ENCODE results near the gene CCL2. TPM values are rescaled to one million over a fixed set of nuclear protein-coding genes. Genes with fewer than 3 reads are reported as not detected.

The CCL2 gene
- total and polyA plus RNA-seq, 3 experiments from 2014 or later = 5.5 to 6.6 TPM; not detected in 1

DNA sequence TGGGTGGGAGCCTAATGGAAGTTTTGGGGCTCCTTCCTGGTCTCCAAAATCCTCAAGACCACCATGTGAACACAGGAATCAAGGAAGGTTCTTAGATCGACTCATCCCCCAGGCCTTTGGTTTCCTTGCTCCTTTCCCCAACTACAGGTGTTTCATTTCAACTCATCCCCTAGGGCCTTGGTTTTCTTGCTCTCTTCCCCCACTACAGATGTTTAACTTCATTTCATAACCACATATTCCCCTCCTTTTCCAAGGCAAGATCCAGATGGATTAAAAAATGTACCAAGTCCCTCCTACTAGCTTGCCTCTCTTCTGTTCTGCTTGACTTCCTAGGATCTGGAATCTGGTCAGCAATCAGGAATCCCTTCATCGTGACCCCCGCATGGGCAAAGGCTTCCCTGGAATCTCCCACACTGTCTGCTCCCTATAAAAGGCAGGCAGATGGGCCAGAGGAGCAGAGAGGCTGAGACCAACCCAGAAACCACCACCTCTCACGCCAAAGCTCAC is 30.3 kb downstream of the CCL2 start, which contains the start of gene CCL11:
Gene CCL11 (plus strand): TSS at position 457 of the 507 bp plus-strand sequence. CDS start 67 bp downstream, outside the sequence.
- Histone ChIP-seq H3K27me3 (ENCODE audit: insufficient read depth, low read length, poor library complexity, severe bottlenecking) (no peaks in the 10 kb centered on the region), H3K4me3 (ENCODE audit: low read length) (no peak within 1 kb of the TSS), H3K4me1 (ENCODE audit: insufficient read depth, low read length) (no peaks in the 10 kb centered on the region), H3K9me3 (ENCODE audit: low read length) (no peaks in the 10 kb centered on the region), H3K36me3 (ENCODE audit: insufficient read depth, low read length) (no peaks in the 10 kb centered on the region), H3K27ac (ENCODE audit: low read depth, low read length) (no peak within 1 kb of the TSS)
- Mint-ChIP-seq H3K4me1 (no peaks in the 10 kb centered on the region), H3K27ac (no peak within 1 kb of the TSS), H3K36me3 (no peaks in the 10 kb centered on the region), H3K27me3 (peaks cover 18 to 34% of the 10 kb centered on the region in 2 donors), H3K9me3 (no peaks in the 10 kb centered on the region), H3K4me3 (peak within 1 kb of the TSS in 1 of 7 donors; percentile 6)
- ChIA-PET CTCF (no interaction called here), POLR2A (no interaction called here)
- DNase-seq = no peak

DNA sequence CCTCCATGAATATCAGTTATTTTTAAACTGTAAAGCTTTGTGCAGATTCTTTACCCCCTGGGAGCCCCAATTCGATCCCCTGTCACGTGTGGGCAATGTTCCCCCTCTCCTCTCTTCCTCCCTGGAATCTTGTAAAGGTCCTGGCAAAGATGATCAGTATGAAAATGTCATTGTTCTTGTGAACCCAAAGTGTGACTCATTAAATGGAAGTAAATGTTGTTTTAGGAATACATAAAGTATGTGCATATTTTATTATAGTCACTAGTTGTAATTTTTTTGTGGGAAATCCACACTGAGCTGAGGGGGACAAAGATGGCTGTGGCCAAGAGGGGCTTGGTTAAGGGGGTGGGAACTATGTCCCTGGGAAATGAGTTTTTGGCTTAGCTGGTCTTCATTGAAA is 32.8 kb downstream of the CCL2 start:
- Histone ChIP-seq H3K9me3 (ENCODE audit: low read length) (no peaks in the 10 kb centered on the region), H3K4me3 (ENCODE audit: low read length) (no peak overlapping the region), H3K4me1 (ENCODE audit: insufficient read depth, low read length) (no peaks in the 10 kb centered on the region), H3K27ac (ENCODE audit: low read depth, low read length) (no peak overlapping the region), H3K27me3 (ENCODE audit: insufficient read depth, low read length, poor library complexity, severe bottlenecking) (no peaks in the 10 kb centered on the region), H3K36me3 (ENCODE audit: insufficient read depth, low read length) (no peaks in the 10 kb centered on the region)
- H3K27me3 Mint-ChIP-seq = peaks cover 15 to 18% of the 10 kb centered on the region in 2 donors
- POLR2A ChIA-PET = no interaction called here
- no peak overlapping the region for H3K27ac Mint-ChIP-seq
- H3K36me3 Mint-ChIP-seq = no peaks in the 10 kb centered on the region
- CTCF ChIA-PET = no interaction called here
- H3K4me3 Mint-ChIP-seq = no peak overlapping the region
- DNase-seq = no peak
- peaks cover 0 to 2% (median 0%) of the 10 kb centered on the region in 5 donors for H3K9me3 Mint-ChIP-seq
- H3K4me1 Mint-ChIP-seq = no peaks in the 10 kb centered on the region

DNA sequence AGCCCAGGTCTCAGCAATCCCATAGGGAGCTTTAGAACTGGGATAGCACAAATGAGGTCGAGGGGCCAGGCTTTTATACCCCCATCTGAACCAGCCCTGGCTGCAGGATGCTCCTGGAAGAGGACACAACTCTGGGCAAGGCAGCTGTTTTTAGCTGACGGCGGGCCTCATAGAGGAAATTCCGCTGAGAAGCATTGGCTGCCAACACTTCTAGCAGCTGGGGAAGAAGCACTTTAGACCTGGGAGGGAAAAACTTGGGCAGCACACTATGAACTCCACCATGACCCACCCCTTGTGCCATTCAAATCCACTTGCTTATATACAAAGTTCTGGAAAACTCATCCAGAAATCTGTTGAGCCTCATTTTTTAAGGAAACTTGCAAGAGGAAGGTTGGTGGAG is 35.5 kb downstream of the CCL2 start:
- ChIA-PET POLR2A (no interaction called here), CTCF (no interaction called here)
- Histone ChIP-seq H3K27me3 (ENCODE audit: insufficient read depth, low read length, poor library complexity, severe bottlenecking) (no peaks in the 10 kb centered on the region), H3K9me3 (ENCODE audit: low read length) (no peaks in the 10 kb centered on the region), H3K4me1 (ENCODE audit: insufficient read depth, low read length) (no peaks in the 10 kb centered on the region), H3K27ac (ENCODE audit: low read depth, low read length) (no peak overlapping the region), H3K36me3 (ENCODE audit: insufficient read depth, low read length) (no peaks in the 10 kb centered on the region), H3K4me3 (ENCODE audit: low read length) (no peak overlapping the region)
- Mint-ChIP-seq H3K36me3 (no peaks in the 10 kb centered on the region), H3K4me1 (no peaks in the 10 kb centered on the region), H3K27me3 (peaks cover 12 to 13% of the 10 kb centered on the region in 2 donors), H3K9me3 (peaks cover 0 to 3% (median 0%) of the 10 kb centered on the region in 5 donors), H3K4me3 (no peak overlapping the region), H3K27ac (no peak overlapping the region)
- no peak for DNase-seq

DNA sequence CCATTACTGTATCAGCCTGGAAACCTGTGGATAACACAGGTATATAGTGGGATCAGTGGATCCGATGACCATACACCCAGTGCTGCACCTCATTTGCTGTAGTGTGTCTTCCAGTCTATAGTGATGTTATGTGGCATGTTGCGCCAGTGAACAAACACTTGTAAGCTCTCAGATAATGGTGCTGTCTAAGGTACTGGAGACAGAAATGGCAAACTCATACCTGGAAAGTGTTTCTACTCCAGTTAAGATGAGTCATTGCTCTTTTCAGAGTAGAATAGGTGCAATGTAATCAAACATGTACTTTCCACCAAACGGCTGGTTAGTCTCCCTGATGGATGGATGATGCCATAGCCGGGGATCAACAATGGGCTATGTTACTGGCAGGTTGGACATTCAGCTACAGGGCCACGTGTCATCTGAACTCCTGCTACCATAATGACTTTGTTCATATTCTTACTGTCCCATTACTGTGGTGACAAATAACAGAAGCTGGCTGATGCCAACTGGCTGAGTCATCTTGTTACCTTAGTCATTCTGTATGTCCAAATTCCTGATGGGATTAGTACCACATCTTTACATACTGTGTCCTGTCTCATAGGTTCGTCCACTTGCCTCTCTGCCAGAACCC is 36.8 kb downstream of the CCL2 start:
- Histone ChIP-seq H3K27ac (ENCODE audit: low read depth, low read length) (no peak overlapping the region), H3K36me3 (ENCODE audit: insufficient read depth, low read length) (no peaks in the 10 kb centered on the region), H3K4me1 (ENCODE audit: insufficient read depth, low read length) (no peaks in the 10 kb centered on the region), H3K4me3 (ENCODE audit: low read length) (no peak overlapping the region), H3K9me3 (ENCODE audit: low read length) (no peaks in the 10 kb centered on the region), H3K27me3 (ENCODE audit: insufficient read depth, low read length, poor library complexity, severe bottlenecking) (no peaks in the 10 kb centered on the region)
- Mint-ChIP-seq H3K27ac (no peak overlapping the region), H3K27me3 (peaks cover 12 to 13% of the 10 kb centered on the region in 2 donors), H3K4me3 (no peak overlapping the region), H3K4me1 (no peaks in the 10 kb centered on the region), H3K36me3 (no peaks in the 10 kb centered on the region), H3K9me3 (peaks cover 0 to 5% (median 1%) of the 10 kb centered on the region in 5 donors)
- DNase-seq = no peak
- CTCF ChIA-PET = no interaction called here
- POLR2A ChIA-PET = no interaction called here

DNA sequence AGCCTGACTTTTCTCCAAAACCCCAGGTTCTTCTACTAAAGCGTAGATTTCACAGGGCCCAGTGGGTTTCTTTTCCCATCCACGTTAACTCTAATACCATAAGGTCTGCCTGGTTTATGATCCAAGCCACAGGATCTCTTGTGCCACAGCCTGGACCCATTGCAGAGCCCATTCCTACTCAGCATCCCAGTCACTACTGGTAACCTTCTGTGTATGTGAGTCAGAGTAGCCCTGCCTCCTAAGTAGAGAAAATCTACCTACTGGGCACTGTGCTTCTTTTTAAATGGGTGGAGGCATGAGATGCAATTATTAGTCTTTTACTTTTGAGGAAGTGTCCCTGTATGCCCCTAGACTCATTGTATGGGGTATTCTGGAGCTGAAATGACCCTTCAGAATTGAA is 43.9 kb downstream of the CCL2 start:
- Histone ChIP-seq H3K4me3 (ENCODE audit: low read length) (no peak overlapping the region), H3K4me1 (ENCODE audit: insufficient read depth, low read length) (no peaks in the 10 kb centered on the region), H3K27ac (ENCODE audit: low read depth, low read length) (no peak overlapping the region), H3K36me3 (ENCODE audit: insufficient read depth, low read length) (no peaks in the 10 kb centered on the region), H3K27me3 (ENCODE audit: insufficient read depth, low read length, poor library complexity, severe bottlenecking) (no peaks in the 10 kb centered on the region), H3K9me3 (ENCODE audit: low read length) (no peaks in the 10 kb centered on the region)
- peaks cover 0 to 9% (median 3%) of the 10 kb centered on the region in 5 donors for H3K9me3 Mint-ChIP-seq
- H3K27ac Mint-ChIP-seq = no peak overlapping the region
- ChIA-PET CTCF (no interaction called here), POLR2A (no interaction called here)
- H3K4me3 Mint-ChIP-seq = no peak overlapping the region
- no peak for DNase-seq
- no peaks in the 10 kb centered on the region for H3K36me3 Mint-ChIP-seq
- peaks cover 22 to 34% of the 10 kb centered on the region in 2 donors for H3K27me3 Mint-ChIP-seq
- no peaks in the 10 kb centered on the region for H3K4me1 Mint-ChIP-seq

DNA sequence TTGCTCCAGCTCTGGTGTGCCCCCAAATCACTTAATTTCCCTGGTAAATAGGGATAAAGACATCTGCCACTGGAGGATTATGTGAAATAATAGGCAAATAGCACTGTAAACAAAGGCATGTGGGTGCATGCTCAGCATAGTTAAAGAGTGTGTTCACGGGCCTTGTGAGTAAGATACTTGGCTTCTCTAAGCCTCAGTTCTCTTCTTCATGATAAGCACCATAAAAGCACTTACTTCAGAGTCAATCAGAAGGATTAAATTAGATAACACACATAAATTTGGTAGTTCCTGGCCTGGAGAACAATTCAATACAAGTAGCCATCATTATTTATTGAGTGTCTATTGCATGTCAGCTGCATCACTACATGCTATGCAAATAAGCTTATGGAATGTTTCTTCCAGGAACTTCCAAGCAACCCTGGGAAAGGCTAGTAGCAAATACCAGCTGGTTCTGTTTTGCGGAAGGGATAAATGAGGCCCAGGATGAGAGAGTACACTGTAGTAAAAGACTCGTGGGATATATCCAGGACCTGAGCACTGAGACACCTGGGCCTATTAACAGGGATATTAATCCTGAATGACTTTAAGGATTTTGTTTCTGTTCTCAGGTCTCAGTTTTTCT is 45.0 kb downstream of the CCL2 start:
- ChIA-PET CTCF (no interaction called here), POLR2A (no interaction called here)
- Mint-ChIP-seq H3K36me3 (no peaks in the 10 kb centered on the region), H3K4me3 (no peak overlapping the region), H3K9me3 (peaks cover 0 to 9% (median 3%) of the 10 kb centered on the region in 5 donors), H3K27me3 (peaks cover 25 to 39% of the 10 kb centered on the region in 2 donors), H3K4me1 (no peaks in the 10 kb centered on the region), H3K27ac (no peak overlapping the region)
- H3K9me3 ChIP-seq (ENCODE audit: low read length) = no peaks in the 10 kb centered on the region
- H3K27ac ChIP-seq (ENCODE audit: low read depth, low read length) = no peak overlapping the region
- no peaks in the 10 kb centered on the region for H3K4me1 ChIP-seq (ENCODE audit: insufficient read depth, low read length)
- H3K4me3 ChIP-seq (ENCODE audit: low read length) = no peak overlapping the region
- no peak for DNase-seq
- H3K27me3 ChIP-seq (ENCODE audit: insufficient read depth, low read length, poor library complexity, severe bottlenecking) = peaks cover 3% of the 10 kb centered on the region
- no peaks in the 10 kb centered on the region for H3K36me3 ChIP-seq (ENCODE audit: insufficient read depth, low read length)

DNA sequence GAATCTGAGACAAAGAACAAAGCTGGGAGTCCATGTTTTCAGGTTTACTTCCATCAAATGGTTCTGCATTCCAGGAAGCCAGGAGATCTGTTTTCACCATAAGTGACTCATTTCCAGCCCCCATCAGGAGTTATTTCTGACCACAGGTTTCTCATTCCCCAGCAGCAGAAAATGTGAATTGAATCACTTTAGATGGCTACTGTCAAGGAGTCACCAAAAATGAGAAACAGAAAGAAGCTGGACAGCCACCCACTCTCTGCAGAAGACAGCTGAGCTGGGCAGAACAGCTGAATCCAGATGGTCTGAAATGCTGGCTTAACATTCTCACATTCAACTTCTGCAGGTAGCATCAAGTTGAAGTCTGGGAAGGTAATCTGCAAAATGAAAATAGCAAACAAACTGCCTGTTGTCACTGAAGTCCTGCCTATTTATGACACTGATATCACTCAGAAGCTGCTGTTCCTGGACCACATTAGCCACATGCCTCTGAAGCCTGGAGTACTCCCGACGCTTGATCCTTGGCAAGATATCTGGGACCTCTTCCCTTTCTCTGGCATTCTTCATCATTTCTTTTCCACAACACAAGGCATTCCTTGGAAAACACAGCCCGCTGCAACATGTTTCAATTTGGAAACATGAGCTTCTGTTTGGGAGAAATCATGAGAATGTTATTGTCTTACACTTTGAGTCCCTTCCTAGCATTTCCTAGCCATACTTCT is 45.7 kb downstream of the CCL2 start:
- Histone ChIP-seq H3K4me3 (ENCODE audit: low read length) (no peak overlapping the region), H3K4me1 (ENCODE audit: insufficient read depth, low read length) (no peaks in the 10 kb centered on the region), H3K27ac (ENCODE audit: low read depth, low read length) (no peak overlapping the region), H3K9me3 (ENCODE audit: low read length) (no peaks in the 10 kb centered on the region), H3K36me3 (ENCODE audit: insufficient read depth, low read length) (no peaks in the 10 kb centered on the region), H3K27me3 (ENCODE audit: insufficient read depth, low read length, poor library complexity, severe bottlenecking) (peaks cover 3% of the 10 kb centered on the region)
- Mint-ChIP-seq H3K27ac (no peak overlapping the region), H3K4me3 (no peak overlapping the region), H3K4me1 (no peaks in the 10 kb centered on the region), H3K27me3 (peaks cover 27 to 39% of the 10 kb centered on the region in 2 donors), H3K9me3 (peaks cover 0 to 5% (median 2%) of the 10 kb centered on the region in 5 donors), H3K36me3 (no peaks in the 10 kb centered on the region)
- no peak for DNase-seq
- ChIA-PET CTCF (no interaction called here), POLR2A (no interaction called here)

DNA sequence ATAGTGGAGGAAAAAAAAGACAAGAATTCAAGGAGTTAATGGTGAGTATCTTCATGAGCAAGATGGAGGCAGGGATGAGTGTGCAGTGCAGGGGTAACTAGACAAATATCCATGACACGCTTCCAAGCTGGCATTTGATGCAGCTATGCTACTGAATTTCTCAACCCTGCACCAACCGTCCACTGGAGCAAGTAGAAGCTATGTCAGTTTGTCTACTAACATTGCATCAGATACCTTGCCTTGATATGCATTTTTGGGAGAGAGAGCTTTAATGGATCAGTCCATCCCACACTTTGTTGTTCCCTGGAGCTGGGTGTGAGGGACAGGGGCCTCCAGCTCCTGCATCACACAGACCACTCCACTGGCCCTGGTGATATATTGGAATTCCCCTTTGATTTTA is 46.9 kb downstream of the CCL2 start:
- peaks cover 3% of the 10 kb centered on the region for H3K27me3 ChIP-seq (ENCODE audit: insufficient read depth, low read length, poor library complexity, severe bottlenecking)
- H3K27ac ChIP-seq (ENCODE audit: low read depth, low read length) = no peak overlapping the region
- H3K36me3 Mint-ChIP-seq = no peaks in the 10 kb centered on the region
- peaks cover 0 to 5% (median 2%) of the 10 kb centered on the region in 5 donors for H3K9me3 Mint-ChIP-seq
- ChIA-PET CTCF (no interaction called here), POLR2A (no interaction called here)
- no peaks in the 10 kb centered on the region for H3K4me1 ChIP-seq (ENCODE audit: insufficient read depth, low read length)
- DNase-seq = no peak
- no peak overlapping the region for H3K4me3 ChIP-seq (ENCODE audit: low read length)
- H3K27ac Mint-ChIP-seq = no peak overlapping the region
- H3K36me3 ChIP-seq (ENCODE audit: insufficient read depth, low read length) = no peaks in the 10 kb centered on the region
- no peaks in the 10 kb centered on the region for H3K4me1 Mint-ChIP-seq
- no peak overlapping the region for H3K4me3 Mint-ChIP-seq
- peaks cover 27 to 42% of the 10 kb centered on the region in 2 donors for H3K27me3 Mint-ChIP-seq
- H3K9me3 ChIP-seq (ENCODE audit: low read length) = no peaks in the 10 kb centered on the region
